Choroid plexus epithelial cell (primary cell): ENCODE results near the gene TRABD.
A peak's percentile ranks its signal among the peaks of the same experiment; 100 is the strongest.

Experiments
- DNase-seq: peaks from one replicate; pipeline ENCODE4 v3.0.0-alpha.2; 2010; ENCODE audit warnings: low read depth
- H3K4me3 ChIP-seq: 2 replicates; pipeline ENCODE4 v1.5.1; 2011; ENCODE audit warnings: low read depth, mild to moderate bottlenecking, control low read depth, low read length, moderate library complexity
- TF ChIP-seq, protein P1 (sequence below): conservative IDR thresholded peaks from 2 replicates; pipeline ENCODE4 v1.5.1; 2011; ENCODE audit warnings: low read depth, mild to moderate bottlenecking, control low read depth, inconsistent platforms, low read length, moderate library complexity

Gene TRABD

DNA sequence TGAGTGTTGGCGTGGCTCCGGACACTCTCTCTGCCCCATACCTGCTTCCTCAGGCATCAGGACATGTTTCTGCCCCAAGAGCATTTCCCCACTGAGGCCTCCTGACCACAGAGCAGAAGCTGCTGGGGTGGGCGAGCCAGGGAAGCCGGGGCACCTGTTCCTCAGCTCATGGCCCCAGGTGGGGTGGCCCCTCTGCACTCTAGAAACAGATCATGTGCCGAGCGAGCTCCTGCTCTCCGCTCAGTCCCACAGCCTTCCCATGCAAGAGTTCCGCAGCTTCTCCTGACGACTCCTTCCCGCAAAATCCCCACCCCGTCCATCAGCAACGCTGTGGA lies 37.6 kb upstream of the TRABD start:
- DNase-seq, result no peak
- no peak overlapping the region for H3K4me3 ChIP-seq
- TF ChIP-seq, protein P1, sequence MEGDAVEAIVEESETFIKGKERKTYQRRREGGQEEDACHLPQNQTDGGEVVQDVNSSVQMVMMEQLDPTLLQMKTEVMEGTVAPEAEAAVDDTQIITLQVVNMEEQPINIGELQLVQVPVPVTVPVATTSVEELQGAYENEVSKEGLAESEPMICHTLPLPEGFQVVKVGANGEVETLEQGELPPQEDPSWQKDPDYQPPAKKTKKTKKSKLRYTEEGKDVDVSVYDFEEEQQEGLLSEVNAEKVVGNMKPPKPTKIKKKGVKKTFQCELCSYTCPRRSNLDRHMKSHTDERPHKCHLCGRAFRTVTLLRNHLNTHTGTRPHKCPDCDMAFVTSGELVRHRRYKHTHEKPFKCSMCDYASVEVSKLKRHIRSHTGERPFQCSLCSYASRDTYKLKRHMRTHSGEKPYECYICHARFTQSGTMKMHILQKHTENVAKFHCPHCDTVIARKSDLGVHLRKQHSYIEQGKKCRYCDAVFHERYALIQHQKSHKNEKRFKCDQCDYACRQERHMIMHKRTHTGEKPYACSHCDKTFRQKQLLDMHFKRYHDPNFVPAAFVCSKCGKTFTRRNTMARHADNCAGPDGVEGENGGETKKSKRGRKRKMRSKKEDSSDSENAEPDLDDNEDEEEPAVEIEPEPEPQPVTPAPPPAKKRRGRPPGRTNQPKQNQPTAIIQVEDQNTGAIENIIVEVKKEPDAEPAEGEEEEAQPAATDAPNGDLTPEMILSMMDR, result no peak

DNA sequence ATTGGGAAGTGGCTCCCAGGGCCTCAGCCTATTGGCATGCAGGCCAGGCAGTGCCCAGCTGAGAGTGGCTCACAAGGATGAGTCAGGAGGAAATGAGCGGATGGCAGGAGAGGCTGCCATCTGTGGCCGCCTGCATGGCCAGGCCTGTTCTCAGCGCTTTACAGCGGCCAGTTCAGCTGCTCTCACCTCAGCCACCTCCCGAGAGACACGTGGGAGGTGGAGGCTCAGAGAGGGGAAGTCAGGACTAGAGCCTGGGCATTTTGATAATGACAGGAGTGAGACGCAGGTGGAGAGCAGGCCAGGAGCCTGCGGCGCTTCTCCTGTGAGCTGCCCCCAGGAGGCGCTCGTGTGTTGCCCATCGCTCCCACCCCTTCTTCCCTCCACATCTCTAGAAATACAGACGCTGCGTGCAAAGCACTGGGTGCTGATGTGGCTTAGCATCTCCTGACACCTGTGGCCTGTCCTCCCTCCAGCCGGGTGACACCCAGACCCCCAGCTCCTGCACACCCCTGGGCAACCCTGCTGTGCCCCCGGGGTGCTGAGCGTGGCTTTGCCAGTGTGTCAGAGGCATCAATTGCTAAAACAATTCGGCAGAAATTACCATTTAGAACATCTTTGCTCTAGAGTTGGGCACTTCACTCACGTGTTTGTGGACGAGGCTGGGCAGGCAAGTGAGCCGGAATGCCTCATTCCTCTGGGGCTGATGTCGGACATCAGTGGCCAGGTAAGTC lies 36.6 kb upstream of the TRABD start:
- H3K4me3 ChIP-seq, result no peak overlapping the region
- peak; percentile 58 for DNase-seq
- TF ChIP-seq, protein P1, result peak; percentile 81

DNA sequence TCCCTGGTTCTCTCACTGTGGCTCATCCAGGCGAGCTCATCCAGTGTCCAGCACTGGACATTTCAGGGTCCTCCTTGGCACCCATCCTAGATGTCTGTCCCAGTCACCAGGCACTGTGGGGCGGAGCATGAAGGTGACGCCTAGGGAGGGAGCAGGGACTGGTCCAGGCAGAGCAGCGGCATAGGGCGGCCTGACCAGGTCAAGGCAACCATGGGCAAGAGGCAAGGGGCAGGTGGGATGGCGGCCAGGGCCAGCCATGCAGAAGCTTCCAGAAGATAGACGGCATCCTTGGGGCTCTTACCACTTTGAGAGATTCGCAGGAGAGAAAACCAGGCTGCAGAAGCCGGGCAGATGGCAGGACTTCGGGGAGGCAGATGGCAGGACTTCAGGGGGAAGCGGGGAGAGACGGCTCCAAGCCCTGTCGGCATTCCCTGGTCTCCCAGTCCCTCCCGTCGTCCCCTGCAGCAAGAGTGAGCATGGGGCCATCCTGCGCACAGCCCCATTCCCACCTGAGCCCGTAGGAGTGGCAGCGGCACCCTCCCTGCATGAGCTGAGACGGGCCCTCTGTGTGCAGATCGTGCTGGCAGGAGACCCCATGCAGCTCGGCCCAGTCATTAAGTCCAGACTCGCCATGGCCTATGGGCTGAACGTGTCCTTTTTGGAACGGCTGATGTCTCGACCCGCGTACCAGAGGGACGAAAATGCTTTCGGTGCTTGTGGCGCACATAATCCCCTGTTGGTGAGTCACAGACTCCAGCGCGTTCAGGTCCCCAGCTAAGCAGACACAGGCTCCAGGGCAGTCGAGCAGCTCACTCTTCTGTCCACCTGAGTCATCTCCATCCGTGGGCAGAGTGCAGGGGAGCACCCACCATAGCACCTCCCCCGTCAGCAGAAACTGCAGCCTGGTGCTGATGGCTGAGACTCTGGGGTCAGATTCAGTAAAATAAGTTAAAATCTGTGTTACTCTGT lies 35.3 kb upstream of the TRABD start:
- H3K4me3 ChIP-seq, result no peak overlapping the region
- TF ChIP-seq, protein P1, result no peak
- no peak for DNase-seq

DNA sequence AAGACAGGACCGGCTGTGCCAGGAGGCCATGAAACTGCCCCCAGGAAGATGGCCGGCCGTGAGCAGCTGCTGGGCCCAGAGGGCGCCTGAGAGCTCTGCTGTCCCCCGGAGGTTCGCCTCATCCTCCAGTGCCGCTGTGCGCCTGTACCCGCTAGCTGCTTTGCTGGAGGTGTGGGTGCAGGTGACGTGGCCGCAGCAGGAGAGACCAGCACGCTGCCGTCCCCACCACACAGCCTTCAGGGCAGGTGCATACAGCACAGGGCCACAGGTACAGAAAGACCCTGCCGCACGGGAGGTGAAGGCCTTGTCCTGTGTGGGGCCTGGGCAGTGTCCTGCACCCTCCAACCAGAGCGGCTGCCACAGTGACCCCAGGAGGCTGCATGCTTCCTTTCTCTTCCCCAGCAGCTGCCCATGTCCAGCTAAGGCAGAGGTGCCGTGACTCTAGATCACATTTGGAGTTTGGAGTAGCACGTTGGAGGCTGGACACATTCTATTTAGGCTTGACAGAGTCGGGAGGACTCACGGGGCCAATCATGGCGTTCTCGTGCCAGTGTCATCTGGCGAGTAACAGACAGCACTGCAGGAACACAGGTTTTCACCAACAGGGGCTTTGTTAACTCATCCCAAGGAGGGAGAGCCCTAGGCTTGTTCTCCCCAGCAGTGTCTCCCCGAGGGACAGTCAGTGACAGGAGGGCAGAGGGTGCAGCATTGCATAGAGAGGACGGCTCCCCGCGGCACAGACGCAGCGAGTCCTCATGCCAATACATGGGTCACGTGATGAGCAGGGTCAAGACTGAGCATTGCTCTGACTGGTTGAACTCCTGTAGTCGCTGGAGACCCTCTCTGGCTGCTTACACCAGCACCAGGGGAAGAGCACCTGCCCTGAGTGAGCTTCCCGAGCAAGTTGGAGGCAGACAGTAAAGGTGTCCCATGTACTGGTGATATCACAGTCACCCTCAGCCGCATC lies 33.9 kb upstream of the TRABD start:
- no peak for DNase-seq
- TF ChIP-seq, protein P1, result no peak
- H3K4me3 ChIP-seq, result no peak overlapping the region

DNA sequence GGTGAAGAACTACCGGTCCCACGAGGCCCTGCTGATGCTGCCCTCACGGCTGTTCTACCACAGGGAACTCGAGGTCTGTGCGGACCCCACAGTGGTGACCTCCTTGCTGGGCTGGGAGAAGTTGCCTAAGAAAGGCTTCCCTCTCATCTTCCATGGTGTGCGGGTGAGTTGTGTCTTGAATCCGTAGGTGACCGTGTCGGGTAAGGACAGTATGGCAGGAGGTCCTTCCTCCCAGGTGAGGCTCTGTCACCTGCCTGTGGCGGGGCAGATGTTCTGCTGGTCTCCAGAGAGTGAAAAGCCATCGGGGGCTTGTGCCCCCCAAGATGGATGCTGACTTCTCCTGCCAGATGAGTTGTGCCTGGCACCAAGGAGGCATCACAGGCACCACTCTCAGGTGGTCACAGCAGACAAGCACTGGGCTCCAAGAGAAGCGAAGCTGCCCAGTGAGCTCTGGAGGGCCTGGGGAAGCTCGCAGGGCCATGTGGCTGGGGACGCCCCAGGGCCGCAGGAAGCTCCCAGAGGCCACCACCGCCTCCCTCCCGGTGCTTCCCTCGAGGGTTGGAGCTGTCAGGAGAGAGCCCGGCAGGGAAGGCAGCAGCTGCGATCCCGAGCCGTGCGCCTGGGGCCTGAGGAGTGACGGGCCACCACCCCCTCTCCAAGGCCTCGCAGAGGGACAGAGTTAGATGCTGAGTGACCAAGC lies 32.5 kb upstream of the TRABD start:
- H3K4me3 ChIP-seq, result no peak overlapping the region
- TF ChIP-seq, protein P1, result no peak
- no peak for DNase-seq

DNA sequence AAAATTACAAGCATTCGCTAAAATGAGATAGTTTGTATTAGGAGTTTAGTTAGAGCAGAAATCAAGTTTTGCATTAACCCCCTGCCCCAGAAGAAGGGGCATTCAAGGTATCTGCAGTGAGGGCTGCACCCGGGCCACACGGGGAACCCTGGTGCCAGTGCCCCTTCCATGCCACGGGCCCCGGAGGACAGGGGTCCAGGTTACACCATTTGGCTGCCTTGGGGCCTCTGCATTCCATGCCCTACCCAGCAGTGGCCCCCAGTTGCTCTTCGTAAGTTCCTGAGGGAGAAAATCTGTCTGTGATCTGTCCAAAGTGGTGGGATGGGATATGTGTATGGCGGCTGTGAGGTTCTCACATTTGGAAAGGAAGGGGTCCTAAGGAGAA lies 32.0 kb upstream of the TRABD start:
- TF ChIP-seq, protein P1, result no peak
- H3K4me3 ChIP-seq, result no peak overlapping the region
- no peak for DNase-seq
